Posterior cingulate gyrus (tissue), 11 donors: Measurements from ENCODE around the gene C8A.

Source experiments
- DNase-seq, 10 donors: peaks; one replicate each; pipeline versions ENCODE4 v3.0.0 to v3.0.0-alpha.2; 2020 to 2021; ENCODE audit warnings: mixed read lengths in 3 of 10
- intact Hi-C: fragments of 100-400 bp; cut with DNase I; formaldehyde crosslinking; loops from one replicate; pipeline ENCODE4 v1.15.1; 2023

Gene C8A

DNA sequence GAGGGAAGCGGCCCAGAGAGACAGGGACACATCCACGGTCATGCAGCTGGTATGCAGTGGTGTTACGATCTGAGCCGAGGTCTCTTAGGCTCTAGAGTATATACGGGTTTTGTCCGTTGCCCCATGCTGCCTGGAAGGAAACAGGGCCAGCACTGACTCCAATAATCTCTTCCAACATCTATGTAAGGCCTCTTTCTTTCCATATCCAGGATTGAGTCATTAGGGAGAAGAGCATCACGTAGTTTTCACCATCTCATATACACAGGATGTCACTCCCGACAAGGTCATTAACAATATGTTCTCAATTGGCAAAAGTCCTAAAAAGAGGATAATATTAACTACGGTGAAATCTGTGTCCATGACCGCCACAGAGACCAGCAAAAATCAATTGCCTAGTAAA is 106.8 kb downstream of the C8A start:
- DNase-seq: no peak
- intact Hi-C loops: no loop called here

DNA sequence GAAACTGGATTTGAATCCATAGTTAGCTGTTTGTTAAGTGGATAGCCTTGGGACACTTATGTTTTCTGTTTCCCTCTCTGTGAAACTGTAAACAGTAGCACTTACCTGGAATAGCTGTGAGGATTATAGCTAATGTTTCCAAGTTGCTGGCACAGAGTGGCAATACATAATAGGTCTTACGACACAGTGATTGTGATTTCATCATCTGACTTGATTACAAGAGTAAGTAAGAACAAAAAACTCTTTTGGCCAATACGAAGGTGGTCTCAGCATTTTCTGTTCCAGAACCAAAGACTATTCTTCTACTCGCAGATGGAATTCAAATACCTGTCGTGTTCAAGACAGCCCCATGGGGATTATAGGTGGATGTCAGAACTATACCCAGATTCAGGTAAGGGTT is 109.1 kb downstream of the C8A start:
- no peak for DNase-seq
- intact Hi-C loops: no loop called here

DNA sequence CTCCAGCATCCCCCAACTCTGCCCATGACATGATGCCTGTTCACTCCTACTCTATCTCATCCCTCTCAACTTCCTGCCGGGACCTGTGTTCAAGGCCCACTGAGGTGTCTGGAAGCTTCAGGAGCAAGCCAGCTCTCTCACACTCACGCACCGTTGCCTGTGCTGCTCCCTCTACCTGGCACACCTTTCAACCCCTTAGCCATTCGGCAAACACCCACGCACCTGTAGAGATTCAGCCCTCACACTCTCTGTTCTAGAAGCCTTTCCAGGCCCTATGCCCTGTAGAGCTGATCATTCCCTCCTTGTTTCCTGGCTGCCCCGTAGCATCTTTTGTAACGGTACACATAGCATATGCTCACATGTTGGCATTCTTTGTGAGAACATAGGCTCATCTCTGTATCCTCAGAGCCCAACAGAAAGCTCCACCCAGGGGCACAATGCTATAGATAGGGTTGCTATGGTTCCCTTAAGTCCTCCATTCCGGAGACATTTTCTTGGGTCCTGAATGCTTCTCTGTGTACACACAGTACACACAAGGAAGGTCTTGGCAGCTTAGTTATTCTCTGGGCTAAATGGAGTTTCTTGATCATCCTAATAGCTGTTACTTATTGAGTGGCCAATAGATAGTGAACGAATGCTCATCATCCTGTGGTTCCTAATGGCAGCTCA is 109.9 kb downstream of the C8A start:
- no peak for DNase-seq
- intact Hi-C loops: no loop called here

DNA sequence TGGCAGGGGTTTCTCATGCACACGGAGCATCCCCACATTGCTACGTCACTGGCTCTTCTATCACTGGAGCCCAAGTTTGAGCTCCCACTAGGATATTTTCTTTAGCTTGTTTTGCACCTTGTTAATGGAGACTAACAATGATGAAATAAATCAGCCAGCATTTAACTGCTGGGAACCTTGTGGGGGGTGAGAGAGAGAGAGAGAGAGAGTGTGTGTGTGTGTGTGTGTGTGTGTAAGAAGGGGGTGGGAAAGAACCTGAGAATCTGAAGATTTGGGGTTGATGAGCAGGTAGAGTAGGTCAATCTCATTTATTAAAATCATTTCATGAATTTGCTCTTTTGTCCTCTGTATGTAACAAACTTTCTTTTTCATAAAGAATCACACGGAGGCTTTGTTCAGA is 110.6 kb downstream of the C8A start:
- no peak for DNase-seq
- intact Hi-C loops: no loop called here

DNA sequence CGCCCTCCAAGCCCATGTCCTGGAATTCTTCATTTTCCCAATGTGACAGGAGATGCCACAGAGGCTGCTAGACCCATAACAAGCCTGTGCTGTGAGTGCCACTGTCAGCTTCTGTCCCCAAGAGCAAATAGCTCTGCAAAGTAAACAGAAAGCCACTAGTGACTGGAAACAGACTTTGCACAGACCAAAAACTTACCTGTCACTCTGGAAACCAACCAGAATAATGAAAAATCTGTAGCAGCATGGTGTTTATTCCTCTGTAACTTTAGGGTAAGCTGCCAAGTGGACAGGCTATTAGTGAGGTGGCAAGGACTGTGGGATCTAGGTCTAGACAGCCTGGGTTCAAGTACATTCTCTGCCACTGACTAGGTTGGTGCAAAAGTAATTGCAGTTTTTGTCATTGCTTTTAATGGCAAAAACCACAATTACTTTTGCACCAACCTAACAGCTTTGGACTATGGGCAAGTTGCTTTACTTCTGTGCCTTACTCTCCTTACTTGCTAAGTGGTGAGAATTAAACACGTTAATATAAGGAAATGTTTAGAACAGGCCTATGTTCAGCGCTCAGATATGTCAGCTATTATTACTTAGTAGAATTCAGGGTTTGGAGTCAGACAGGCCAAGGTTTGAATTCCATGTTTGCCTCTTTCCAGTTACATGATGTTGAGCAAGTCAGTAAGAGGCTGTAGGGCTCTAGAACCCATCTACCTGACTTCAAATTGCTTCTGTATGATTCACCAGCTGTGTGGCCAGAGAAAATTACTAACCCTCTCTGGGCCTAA is 111.5 kb downstream of the C8A start, which contains the start of gene C8B:
C8B (minus strand) TSS at position 100 of the 782 bp plus-strand sequence; CDS start at position 33, 67 bp downstream.
- DNase-seq: no peak
- intact Hi-C loops: no loop called here

GRCh38 chr1:56966698-56966999 is 112.1 kb downstream of the C8A start:
- no peak for DNase-seq
- intact Hi-C loops: no loop called here

DNA sequence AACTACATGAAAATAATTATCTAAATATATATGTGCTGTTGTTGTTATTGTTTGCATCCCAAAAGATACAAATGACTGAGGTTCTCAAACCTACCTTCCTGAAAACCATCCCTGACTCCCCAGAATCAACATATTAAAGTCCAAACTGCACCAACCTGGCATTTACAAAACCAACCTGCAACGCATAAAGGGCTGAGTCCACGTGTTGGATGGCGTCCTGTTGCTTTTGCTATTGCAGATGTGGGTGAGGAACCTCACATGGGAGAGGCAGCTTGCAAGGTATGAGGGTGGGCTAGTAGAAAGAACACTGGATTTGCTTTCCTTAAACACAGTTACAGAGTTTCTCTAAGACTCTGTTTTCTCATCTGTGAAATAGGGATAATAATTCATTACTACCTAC is 112.8 kb downstream of the C8A start:
- no peak for DNase-seq
- intact Hi-C loops: no loop called here
